HG03159 (cell line): ENCODE measurements around the gene DYRK3.

Experiments used
- ATAC-seq: cut with Tn5 transposase; IDR thresholded peaks from one replicate; pipeline ENCODE4 v1.9.1; 2021; ENCODE audit warnings: mild to moderate bottlenecking, moderate library complexity; ENCODE audit not compliant: unreplicated experiment

The DYRK3 gene

GRCh38 chr1:206681359-206681758 is 46.0 kb downstream of the DYRK3 start:
- ATAC-seq = no peak

DNA sequence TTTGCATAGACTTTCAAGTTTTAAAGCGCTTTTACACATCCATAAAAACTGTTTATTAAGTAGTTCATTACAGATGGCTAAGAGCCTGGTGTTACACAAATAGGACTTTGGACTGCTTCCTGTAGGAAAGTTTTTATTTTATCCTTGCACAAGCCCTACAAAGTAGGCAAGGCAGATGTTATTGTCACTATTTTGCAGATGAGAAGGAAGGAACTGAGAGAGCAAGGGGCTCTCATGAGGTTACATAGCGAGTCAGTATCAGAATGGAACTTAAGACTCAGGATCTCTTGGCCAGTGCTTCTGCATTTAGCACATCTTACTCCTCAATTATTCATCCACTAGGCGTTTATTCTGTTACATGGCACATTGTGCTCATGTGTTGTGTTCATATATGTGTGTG is 46.8 kb downstream of the DYRK3 start:
- ATAC-seq = no peak

DNA sequence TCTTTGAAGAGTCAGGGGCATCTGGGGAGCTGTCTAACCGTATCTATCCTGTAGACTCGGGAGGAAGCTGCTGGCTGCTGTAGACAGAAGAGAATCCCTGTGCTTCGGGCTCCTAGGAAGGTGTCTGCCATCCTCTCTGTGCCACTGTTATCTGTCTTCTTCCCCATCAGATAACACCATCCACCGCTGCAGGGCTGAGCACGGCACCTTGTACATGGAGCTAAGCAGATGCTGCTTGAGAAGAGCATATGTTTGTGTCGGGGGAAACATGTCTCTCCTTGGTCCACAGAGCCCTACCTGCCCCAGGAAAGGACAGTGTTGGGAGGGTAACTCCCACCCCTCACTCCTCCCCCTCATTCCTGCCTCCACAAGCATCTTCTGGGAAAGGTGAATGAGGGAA is 48.0 kb downstream of the DYRK3 start:
- no peak for ATAC-seq

DNA sequence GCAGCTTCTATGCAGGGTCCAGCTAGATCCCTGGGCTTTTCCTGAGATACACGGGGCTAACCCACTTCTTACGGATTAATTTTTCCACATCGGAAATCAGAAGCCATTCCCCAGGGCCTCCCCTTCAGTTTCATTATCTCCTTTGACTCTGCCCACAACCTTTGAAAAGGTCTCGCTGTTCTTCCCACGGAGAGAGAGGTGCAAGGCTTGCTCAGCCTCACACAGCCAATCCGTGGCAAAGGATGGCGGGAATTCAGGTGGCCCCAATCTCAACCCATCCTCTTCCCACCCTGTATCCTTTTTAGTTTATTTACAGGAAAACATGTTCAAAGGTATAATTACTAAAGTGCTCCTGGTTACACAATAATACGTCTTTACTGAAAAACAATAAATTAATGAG is 48.7 kb downstream of the DYRK3 start:
- ATAC-seq = no peak

- peak; percentile 49 for ATAC-seq
Measured at GRCh38 chr1:206684478-206685333, 49.4 kb downstream of the DYRK3 start, which contains the start of gene MAPKAPK2. Gene MAPKAPK2 (plus strand): TSS chr1:206684905. CDS start chr1:206685230, 325 bp downstream.

DNA sequence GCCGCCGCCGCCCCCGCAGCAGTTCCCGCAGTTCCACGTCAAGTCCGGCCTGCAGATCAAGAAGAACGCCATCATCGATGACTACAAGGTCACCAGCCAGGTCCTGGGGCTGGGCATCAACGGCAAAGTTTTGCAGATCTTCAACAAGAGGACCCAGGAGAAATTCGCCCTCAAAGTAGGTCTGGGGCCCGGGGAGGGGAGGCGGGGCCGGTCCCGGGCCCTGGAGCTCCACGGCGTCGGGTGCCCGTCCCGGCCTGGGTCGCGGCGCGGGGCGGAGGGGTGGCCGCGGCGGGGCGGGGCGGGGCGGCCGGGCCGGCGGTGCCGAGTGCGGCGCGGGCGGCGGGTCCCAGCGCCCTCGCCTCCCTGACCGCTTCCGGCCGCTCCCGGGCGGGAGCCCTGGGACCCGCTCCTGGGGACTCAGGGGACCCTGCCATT is 50.0 kb downstream of the DYRK3 start:
- no peak for ATAC-seq

DNA sequence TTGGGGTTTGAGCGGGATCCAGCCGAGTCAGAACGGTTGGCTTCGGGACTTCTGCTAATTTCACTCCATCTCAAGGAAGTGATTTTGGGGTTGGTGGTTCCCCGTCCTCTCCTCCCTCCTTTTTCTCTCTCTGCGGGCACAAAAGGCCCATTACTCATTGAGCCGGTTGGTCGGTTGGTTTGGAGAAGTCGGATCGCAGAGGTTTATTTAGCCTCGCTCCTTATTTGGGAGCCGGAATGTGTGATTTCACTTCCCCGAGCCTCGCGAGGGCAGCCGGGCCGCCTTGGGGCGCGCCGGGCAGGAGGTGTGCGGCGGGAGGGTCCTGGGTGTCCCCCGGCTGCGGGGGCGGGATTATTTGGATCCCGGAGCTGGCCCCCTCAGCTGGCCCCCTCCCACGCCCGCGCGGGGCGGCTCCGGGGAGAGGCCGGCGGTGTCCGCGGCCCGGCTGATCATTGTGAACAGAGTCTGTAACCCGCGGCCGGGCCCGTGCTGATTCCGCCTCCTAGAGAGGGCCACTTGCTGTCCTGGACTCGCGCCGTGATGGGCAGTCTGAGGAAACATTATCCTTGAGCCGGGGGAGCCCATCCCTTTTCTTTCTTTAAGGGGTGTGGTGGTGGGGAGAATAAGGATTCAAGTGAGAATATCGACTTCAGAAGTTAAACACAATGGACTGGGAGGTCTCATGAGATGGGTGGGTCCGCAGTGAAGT is 50.6 kb downstream of the DYRK3 start:
- no peak for ATAC-seq

- ATAC-seq = no peak
Measured at GRCh38 chr1:206686478-206687249, 51.3 kb downstream of the DYRK3 start.

DNA sequence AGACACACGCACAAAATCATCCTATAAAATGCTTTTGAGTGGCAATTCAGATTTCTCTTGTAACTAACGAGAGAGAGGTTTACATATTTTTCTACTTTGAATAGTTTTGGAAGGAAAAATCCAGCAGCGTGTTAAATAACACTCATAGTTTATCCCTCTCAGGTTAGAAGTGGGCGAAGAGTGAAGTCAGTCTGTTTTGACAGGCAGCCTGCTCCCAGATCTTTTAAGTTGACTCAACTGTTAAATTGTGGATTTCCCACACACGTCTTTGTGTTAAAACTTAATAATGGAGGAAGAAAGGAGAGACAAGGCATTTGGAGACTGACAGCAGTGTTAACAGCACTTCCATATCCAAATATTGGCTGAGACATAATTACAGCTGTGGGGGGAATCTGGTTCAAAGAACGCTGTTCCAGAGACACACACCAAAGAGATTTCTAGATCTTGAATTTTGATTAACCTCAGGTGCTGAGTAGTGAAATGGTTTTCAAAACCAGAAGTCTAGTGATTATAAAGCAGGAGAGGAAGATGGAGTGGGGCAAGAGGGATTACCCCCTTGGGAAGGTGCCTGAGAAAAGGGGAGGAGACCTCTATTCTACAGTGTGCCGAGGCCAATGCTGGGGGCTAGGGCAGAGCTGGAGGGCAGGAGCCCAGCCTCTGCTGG is 52.0 kb downstream of the DYRK3 start:
- ATAC-seq = no peak

DNA sequence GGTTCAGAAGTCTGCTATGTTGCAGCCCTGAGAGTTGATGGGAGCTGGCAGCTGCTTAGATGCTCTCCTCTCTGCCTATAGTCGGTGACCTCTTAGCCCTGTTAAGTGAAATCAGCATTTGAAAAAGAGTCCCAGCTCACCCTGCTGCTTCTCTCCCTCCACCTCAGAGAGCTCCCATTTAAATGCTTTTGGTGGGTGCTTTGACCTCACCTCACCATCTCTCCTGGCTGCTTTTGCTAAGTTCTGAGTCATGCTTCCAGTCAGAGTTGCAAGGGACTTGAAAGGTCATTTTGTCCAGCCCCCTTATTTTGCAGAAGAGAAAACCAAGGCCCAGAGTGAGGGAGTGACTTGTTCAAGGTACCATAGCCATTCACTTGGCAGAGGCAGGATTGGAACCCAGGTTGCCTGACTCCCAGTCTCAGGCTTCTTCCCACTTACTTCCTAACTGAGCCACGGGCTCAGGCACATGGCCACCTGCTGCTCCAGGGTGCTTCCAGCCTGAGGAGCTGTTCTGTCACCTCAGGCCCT is 52.6 kb downstream of the DYRK3 start:
- no peak for ATAC-seq

DNA sequence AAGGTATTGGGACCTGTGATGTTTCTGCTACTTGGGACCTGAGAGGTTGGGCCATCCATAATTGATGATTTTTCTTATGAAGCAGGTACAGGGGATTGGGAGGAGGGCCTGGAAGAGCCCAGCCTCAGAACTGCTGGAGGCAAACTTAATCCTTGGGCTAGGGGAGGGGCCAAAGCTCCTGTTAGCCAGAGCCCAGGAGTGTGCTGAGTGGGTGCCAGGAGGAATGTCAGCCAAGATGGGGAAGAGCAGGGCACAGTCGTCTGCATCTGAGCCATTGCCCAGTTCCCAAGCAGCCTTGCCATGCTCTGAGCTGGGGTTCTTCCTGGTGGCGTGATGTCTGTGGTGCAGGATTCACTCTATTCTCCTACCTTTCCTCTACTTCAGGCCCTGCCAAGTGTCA is 55.2 kb downstream of the DYRK3 start:
- no peak for ATAC-seq

- ATAC-seq = no peak
Measured at GRCh38 chr1:206691604-206692003, 56.3 kb downstream of the DYRK3 start.

- ATAC-seq = no peak
Measured at GRCh38 chr1:206693029-206693428, 57.7 kb downstream of the DYRK3 start.

- no peak for ATAC-seq
Measured at GRCh38 chr1:206693592-206693991, 58.3 kb downstream of the DYRK3 start.

- no peak for ATAC-seq
Measured at GRCh38 chr1:206694171-206695124, 59.1 kb downstream of the DYRK3 start.

GRCh38 chr1:206695733-206696132 is 60.4 kb downstream of the DYRK3 start:
- ATAC-seq = no peak

DNA sequence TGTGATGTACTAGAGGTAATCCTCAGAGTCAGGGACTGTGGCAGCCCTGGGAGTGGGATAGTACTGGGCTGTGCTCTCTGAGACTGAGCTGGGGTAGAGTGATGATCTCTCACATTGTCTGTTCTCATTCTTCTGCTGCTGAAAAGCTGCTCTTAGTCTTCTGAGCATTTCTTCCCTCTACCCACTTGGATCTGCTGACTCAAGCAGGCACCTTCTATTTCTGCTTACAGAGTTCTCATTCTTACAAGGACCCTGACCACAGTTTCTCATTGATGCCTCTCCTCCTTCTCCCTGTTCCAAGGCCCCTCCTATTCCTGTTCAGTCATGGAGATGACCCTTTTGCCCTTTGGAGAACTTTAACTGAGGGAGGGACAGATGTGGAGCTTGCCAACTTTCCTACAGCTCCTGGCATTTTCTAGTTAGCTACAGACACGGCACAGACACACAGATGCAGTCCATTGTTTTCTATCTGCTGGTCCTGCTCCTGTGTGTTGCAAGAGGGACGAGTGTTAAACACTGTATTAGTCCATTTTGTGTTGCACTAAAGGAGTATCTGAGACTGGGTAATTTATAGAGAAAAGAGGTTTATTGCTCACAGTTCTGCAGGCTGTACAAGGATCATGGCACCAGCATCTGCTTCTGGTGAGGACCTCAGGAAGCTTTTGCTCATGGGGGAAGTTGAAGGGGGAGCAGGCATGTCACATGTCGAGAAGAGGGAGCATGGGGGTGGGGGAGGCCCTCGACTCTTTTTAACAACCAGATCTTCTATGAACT is 61.7 kb downstream of the DYRK3 start:
- no peak for ATAC-seq

DNA sequence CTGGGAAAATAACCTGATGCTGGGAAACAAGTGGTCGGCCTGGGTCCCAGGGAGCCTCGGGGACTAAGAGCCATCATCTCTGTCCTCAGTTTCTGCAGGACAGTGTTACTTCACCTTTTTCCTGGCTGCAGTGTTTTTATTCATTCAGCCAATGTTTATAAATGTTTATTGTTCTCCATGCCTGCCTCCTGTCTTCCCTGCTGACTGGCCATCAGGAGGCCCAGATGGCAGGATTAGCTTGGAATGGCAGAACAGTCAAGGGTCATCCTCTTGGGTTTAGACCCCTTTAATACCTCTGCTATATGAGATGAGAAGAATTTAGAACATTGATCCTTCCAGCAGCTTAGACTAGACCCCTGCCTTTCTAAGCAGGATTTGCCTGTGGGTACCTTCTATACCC is 62.7 kb downstream of the DYRK3 start:
- no peak for ATAC-seq
